ENCODE data around the gene PTEN.

The PTEN gene

DNA sequence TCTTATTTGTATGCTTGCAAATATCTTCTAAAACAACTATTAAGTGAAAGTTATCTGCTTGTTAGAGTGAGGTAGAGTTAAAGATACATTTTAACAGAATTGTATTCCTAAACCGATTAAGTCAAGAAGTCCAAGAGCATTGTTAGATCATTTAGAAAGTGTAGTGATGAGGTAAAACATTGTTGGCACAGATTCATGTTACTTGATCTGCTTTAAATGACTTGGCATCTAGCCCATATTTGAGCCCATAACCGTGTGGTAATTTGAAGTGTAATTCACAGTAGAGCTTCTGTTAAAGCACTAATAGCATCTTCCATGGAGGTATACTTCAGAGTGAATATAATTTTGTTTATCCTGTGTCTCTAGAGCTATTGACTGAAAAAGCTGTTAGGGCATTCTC lies 62.1 kb downstream of the PTEN start:
- DNase-seq, result no peak

DNA sequence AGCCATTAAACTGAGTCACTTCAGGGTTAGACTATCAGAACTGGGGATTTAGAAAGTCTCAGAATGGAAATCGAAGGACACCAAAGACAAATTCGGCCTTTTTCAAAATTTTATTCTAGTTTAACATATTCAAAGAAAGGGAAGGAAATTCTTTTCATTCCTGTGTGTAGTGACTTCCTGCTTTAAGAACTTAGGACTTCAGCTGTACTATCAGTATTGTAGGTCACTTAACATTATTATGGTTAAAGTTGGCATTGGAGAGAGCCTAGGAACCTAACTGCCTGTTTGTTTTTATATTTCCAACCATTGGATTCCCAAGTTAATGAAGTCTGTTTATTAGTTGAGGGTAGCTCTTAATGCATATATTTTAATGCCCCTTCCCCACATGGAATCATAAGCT lies 63.7 kb downstream of the PTEN start:
- no peak for DNase-seq

DNA sequence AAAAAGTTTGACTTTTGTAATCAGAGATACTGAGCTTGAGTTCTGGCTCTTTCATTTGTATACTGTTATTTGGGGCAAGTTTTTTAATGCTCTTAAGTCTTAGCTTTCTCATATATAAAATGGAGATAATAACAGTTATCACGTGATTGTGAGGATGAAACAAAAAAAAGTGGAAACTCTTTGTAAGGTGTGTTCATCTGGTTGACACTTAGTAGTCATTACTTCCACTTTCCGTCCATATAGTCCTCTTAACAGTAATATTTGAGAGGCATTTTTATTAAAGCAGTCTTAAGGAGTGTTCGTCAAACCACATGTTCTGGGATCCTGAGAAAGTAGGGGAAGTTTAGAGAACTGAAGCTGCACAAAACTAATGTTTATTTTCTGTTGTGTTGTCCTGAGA lies 65.6 kb downstream of the PTEN start:
- no peak for DNase-seq

DNA sequence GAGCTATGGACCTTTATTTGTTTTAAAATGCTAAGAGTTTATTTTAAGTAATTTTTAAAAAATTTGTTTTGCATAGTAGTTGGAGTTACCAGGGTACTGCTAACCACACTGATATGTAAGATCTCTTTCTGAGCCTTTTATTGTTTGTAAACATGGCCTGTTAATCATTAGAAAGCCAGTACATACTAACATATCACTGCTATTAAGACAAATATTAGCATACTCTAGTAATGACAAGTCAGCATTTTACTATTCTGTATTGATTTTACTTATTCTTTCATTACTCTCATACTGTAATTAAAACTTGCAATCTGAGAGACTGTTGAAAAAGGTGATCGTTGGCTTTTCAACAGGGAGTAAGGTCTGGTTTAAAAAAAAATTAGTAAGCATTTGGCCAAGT lies 66.7 kb downstream of the PTEN start:
- no peak for DNase-seq

DNA sequence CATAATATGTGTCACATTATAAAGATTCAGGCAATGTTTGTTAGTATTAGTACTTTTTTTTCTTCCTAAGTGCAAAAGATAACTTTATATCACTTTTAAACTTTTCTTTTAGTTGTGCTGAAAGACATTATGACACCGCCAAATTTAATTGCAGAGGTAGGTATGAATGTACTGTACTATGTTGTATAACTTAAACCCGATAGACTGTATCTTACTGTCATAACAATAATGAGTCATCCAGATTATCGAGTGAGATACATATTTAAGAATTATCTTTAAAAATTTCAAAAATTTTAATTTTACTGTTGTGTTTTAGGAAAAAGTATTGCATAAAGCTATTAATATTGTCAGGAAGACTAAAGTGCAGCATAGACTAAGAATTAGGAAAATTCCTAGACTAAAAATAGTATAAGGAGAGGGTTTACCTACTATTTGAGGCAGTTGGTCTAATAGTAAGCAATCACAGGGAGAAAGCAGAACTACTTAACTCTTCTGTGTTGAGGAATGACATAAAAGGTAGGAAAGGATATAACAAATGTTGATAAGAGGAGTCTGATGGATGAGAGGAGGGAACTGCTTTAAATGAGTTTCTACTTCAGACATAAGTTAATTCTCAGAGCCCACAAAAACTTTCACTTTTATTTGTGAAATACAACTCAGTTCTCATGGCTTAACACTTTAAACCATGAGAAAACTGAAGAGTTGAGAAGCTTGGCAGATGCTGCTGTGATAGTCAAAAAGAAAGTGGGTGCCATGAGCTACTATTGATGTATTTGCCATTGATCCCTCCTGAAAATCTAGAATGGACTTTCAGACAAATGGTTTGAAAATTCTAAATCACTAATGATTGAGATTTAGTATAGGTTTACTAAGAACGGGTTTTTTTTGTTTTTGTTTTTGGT lies 67.8 kb downstream of the PTEN start:
- DNase-seq, result no peak

DNA sequence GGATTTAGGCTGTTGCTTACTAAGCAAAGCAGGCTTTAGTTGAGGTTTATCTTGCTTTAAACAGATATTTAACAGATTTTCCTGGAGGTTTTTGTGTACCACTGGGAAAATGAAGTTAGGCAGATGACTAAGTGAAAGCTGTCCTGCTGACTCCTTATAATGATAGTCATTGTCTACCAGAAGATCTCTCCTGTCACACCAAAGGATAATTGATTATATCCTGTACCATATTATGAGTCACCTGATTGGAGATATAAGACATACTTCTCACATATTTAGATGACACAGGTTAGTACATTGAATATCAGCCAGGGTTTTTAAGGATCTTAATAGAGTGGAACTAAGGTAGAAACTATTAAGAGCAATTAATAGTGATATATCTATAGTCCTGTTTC lies 68.4 kb downstream of the PTEN start:
- no peak for DNase-seq

DNA sequence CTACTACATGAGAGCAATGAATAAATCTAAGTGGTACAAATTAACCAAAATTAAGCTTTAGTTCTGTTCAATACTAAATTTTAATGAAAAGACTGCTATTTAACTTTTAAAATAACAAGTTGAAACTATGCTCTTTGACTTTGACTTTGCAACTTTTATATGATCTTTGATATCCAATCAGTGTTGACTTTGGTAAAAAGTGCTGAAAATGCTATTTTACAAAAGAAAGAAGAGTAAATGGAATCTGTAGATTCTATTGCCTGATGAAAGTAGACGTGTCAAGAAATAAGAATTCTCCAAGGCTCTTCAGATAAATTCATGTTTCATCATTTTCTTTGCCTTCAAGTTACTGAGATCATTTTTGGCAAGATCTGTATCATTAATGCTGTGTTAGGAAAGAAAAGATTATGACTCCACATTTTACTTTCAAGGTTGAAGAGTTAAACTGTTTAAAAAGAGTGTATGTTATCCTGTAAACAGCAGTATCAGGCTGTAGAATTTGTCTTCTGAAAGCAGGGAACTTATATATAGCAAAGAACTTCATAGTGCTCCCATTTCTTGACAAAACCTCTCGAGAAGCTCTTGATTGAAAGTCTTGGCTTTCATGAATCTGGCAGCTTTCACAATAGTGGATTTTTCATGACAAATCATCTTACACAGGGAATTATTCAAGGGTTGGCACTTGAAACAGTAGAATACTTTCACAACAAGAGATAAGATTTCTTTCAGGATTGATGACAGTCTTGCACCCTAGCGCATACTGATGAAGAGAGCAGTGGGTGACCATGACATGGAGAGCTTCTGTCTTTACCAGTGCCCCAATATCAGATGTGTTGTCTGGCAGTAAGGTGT lies 72.1 kb downstream of the PTEN start:
- no peak for DNase-seq

DNA sequence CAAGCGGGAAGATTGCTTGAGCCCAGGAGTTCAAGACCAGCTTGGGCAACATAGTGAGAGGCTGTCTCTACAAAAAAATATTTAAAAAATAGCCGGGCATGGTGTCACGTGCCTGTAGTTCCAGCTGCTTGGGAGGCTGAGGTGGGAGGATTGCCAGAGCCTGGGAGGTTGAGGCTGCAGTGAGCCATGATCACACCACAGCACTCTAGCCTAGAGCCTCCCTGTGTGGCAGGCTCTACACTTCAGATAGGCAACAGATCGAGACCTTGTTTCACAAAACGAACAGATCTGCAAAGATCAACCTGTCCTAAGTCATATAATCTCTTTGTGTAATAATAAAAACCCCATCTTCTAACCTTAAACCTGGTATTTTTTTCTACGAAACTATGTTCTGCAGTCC lies 76.8 kb downstream of the PTEN start:
- no peak for DNase-seq

DNA sequence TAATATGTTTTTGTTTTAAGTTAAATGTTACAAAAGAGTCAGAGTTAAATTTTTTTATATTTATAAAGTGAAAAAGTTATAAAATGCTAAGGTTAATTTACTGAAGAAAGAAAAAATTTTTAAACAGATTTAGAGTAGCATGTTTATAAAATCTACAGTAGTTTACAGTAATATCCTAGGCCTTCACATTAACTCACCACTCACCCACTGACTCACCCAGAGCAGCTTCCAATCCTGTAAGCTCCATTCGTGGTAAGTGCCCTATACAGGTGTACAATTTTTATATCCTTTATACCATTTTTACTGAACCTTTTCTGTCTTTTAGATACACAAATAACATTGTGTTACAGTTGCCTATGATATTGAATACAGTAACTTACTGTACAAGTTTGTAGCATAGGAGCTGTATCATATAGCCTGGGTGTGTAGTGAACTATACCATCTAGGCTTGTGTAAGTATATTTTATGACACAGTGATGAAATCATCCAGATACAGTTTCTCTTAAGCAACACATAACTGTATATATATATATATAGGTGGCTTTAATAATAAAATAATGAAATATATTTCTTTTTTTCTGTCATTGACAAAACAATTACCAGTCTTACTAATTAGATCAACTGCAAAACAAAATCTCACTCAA lies 79.6 kb downstream of the PTEN start:
- no peak for DNase-seq

DNA sequence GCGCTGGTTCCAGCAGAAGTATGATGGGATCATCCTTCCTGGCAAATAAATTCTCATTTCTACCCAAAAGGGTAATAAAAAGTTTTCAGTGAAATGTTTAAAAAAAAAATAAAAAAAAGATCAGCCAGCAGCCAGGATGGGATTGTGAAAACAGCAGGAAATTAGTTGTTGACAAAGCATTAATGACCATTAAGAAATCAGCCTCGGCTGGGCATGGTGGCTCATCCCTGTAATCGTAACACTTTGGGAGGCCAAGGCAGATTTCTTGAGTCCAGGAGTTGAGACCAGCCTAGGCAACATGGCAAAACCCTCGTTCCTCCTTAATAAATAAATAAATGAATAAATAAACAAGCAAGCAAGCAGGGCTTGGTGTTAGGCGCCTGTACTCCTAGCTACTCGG lies 82.6 kb downstream of the PTEN start:
- no peak for DNase-seq

DNA sequence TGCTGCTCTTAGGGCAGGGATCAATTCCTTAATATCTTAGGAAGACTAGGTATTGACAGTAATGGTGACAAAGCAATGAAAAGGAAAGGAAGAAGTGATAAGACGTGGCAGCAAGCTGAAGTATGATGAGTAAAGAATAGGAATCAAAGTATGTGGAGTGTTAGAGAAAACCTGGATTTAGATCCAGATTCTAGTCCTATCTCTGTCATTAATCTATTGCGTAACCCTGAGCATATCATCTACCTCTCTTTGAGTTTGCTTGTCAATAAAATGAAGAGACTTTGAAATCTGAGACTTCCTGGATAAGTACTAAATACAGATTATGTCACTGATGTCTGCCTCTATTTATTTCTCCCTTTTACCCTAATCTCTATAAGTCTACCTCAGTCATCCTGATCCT lies 89.2 kb downstream of the PTEN start:
- no peak for DNase-seq

DNA sequence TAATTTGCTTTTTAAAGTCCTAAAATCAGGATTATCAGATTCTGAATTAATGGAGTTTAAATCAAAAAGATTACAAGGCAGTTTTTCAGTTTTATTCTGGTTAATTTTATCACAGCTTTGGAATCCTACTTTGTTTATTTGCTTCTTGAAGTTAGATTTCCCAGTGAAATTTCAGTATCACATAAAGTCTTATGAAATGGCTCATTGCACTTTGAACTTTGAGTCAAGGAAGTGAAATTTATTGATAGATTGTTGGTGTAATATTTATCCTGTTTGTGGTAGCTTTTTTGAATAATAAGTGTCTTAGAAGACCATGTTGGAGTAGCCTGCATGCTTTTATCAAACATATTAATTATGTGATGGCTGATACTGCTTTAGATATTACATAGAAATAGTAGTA lies 92.6 kb downstream of the PTEN start:
- no peak for DNase-seq

DNA sequence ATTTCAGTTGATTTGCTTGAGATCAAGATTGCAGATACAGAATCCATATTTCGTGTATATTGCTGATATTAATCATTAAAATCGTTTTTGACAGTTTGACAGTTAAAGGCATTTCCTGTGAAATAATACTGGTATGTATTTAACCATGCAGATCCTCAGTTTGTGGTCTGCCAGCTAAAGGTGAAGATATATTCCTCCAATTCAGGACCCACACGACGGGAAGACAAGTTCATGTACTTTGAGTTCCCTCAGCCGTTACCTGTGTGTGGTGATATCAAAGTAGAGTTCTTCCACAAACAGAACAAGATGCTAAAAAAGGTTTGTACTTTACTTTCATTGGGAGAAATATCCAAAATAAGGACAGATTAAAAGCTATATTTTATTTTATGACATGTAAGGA lies 94.3 kb downstream of the PTEN start:
- DNase-seq, result no peak

DNA sequence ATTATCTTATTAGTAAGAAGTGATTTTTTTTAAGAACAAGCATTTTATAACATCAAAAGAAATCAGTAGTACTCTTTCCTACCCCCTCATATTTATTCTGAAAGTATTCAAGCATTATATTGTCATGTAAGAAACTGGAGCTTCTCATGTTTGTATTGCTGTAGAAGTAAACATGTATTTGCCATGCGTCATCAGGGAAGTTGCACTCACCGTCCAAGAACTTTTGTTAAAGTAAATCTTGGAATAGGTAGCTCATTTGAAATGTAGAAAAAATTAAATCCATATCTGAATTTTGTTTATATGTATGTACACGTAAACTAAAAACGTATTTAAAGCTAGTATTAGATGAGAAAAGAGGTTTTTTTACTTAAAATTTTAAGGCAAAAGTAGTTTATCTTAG lies 96.8 kb downstream of the PTEN start:
- no peak for DNase-seq

DNA sequence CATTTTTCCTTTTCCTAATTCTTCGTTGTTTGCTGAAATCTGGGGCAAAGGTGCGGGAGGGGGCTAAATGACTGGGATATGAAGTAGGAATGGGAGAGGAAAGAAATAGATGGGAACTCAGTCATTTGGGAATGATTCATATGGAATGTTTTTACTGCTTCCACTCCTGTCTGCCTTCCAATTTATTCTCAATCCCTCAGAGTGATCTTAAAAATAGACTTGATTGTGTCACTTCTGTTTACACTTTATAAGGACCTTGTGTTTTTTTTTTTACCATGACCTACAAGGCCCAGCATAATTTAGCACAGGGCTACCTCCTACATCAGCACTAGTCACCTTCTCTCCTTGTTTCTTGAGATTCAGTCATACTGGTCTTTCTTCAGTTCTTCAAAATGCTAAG lies 97.9 kb downstream of the PTEN start:
- no peak for DNase-seq

DNA sequence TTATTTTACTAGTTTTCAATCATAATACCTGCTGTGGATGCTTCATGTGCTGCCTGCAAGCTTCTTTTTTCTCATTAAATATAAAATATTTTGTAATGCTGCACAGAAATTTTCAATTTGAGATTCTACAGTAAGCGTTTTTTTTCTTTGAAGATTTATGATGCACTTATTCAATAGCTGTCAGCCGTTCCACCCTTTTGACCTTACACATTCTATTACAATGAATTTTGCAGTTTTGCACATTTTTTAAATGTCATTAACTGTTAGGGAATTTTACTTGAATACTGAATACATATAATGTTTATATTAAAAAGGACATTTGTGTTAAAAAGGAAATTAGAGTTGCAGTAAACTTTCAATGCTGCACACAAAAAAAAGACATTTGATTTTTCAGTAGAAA lies 103.0 kb downstream of the PTEN start:
- DNase-seq, result no peak

DNA sequence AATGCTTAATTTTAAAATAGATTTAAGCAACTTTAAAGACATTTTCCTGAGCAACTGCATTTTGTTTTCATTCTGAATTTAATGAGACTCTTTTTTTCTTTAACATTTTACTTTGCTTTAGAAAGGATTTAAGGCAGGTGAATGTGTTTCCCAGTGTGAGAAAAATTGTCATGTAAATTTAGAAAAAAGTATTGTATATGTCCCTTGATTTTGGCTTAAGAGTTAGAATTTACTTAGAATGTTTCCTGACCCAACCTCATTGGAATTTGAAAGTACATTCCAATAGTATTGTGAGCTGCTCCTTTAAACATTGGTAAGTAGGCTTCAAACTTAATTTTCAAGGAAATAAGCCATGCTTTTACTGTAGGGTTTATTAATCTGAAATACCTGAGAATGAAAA lies 110.2 kb downstream of the PTEN start:
- no peak for DNase-seq

DNA sequence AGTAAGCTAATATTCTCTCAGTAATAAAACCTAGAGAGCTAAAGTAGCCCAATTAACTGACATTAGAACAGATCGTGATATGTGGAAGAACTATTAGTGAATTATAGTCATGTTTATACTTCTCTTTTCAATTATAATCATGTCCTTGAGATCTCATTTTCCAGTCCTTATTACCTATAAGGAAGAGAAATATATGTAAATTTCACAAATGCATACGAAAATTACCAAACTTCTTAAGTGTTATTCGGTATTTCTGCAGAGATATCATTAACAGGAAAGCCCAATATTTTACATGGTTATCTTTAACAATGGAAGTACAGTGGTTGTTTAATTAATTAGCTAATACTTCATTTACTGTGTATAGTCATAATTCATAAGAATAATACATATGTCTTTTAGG lies 110.7 kb downstream of the PTEN start:
- DNase-seq, result no peak

DNA sequence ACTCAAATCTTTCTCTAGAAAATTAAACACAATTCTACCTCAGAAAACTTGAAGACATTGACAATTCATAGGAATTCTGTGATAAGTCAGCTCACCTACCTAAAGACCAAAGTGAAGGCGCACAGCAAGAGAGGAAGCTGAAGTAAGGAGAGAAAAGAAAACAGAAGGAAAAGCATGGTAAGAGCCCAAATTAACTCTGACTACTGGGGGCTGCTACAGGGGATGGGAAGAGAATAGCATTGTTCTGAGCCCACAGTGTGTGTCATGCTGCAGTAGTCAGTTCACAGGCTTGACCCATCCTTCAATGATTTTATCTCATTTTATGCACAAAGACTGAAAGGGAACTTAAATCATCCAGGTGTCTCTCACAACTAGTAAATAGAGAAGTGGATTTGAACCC lies 111.3 kb downstream of the PTEN start:
- no peak for DNase-seq

DNA sequence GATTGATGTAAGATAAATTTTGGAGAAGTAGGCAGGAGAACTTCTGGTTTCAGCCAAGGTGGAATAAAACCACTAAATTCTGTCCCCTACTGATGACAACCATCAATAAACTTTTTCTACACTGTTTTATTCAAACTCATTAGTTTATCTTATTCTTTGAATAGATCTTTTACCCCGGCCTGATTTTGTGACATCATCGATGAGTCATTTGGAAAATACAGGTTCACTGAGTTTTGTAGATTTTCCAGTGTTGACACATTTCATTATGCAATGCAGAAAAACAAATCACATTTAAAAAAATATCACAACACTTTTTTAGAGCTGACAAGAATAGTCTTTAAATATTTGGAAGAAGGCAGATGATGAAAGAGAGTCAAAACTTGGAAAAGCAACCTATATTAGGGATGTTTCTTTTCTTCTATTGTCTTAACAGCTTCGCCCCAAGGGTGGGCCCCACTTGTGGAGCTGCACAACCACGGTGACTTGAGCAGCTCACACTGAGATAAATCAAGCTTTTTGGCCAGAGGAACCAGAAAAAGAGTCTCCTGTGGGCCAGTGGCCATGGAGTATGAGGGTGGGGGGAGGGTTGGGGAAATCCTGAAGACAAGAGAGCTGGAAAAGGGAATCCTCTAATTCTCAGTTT lies 112.8 kb downstream of the PTEN start:
- peak in 1 of 2 experiments; percentile 3 for DNase-seq

DNA sequence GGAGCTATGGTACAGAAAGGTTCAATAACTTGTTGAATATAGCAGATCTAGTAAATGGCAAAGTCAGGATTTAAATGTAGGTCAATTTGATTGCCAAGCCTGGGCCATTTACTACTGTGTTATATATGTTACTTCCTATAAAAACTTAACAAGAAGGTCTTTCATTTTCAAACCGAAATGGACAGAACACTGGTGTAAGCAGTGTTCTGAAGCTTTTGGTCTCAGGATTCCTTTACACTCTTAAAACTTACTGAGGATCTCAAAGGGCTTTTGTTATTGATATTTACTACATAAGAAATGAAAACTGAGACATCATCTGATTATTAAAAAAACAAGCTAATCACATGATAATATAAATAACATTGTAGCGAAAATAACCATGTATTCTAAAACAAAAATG lies 114.7 kb downstream of the PTEN start:
- DNase-seq, result no peak

DNA sequence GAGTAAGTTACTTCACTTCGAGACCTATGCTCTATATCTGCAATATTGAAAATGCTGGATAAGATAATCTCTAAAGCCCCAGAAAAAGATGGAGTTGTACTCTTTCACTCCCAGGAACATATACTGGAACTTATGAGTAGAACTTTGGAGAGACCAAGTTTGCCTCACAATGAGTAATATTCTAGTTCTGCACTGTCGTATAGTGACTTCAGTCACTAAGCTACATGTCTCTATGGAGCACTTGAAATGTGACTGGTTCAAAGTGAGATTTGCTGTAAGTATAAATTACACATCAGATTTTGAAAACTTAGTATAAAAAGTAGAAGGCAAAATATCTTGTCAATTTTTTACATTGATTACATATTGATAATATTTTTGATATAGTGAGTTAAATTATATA lies 116.4 kb downstream of the PTEN start:
- no peak for DNase-seq

DNA sequence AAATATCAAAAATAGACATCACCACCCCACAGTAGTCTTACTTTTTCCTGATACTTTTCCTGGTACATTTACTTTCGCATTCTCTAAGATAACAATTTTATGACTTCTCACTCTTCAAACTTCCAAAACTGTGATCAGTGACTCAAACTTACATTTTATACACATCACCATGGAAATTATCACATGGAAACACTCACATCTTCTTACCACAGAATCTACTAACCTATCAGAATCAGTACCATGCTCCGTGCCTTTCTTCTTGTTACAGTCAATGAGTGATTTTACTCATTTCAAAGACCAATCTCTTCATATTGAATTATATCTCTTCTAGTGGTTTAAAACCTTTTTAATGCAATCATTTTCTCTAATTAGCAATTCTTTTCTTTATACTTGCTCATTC lies 120.3 kb downstream of the PTEN start:
- no peak for DNase-seq

Data from stimulated activated CD4-positive, alpha-beta T cell treated with anti-CD3 and anti-CD28 coated beads, Interleukin-4, amount 100 ng/mL, for 4 hours (primary cell).